GM12864 (cell line): ENCODE results near the gene PRG2.

Source experiments
- DNase-seq: peaks from one replicate; pipeline ENCODE4 v3.0.0-alpha.2; 2011; ENCODE audit warnings: low read depth
- H3K4me3 ChIP-seq: 2 replicates; pipeline ENCODE4 v1.5.1; 2011; ENCODE audit warnings: mild to moderate bottlenecking, low read depth, low read length, control low read depth
- TF ChIP-seq, protein P1 (sequence below): IDR thresholded peaks from 2 replicates; pipeline ENCODE4 v1.5.1; 2011; ENCODE audit warnings: low read depth, mild to moderate bottlenecking, moderate library complexity, low read length, control low read depth, inconsistent platforms; ENCODE audit errors: missing control alignments

PRG2 gene

DNA sequence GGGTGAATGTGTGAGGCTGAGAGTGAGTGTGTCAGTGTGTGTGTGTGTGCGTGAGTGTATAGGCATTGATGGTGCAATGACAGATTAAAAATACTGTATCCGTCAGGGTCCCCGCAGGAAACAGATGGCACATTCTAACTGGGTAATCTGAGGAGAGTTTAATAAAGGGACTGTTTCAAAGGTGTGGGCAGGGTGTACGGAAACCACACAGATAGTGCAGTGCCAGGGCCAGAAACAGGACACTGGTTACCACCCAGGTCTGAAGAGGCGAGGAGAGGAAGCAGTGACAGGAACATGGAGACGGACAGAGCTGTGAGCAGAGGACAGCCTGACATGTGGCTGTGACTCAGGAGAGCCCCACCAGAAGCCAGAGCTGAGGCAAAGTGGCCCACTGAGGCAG is 35.8 kb downstream of the PRG2 start:
- no peak for DNase-seq
- TF ChIP-seq, protein P1, sequence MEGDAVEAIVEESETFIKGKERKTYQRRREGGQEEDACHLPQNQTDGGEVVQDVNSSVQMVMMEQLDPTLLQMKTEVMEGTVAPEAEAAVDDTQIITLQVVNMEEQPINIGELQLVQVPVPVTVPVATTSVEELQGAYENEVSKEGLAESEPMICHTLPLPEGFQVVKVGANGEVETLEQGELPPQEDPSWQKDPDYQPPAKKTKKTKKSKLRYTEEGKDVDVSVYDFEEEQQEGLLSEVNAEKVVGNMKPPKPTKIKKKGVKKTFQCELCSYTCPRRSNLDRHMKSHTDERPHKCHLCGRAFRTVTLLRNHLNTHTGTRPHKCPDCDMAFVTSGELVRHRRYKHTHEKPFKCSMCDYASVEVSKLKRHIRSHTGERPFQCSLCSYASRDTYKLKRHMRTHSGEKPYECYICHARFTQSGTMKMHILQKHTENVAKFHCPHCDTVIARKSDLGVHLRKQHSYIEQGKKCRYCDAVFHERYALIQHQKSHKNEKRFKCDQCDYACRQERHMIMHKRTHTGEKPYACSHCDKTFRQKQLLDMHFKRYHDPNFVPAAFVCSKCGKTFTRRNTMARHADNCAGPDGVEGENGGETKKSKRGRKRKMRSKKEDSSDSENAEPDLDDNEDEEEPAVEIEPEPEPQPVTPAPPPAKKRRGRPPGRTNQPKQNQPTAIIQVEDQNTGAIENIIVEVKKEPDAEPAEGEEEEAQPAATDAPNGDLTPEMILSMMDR, result no peak
- H3K4me3 ChIP-seq, result no peak overlapping the region

DNA sequence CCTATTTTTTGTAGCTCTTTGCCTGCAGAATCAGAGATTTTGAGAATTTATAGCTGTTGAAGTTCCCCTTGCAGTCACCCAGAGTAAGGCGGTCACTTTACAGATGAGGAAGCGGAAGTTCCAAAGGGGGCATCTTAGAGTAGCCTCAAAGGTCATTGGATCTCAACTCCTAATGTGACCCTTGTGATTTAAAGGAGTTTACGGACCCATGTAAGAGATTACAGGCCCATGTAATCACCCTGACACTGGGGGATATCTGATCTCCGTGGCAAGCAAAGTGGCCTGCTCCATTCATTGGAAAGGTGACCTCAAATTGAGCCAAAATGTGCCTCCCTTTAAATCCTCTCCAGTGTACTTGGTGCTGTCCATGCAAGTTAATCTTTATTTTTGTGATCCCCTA is 36.6 kb downstream of the PRG2 start:
- H3K4me3 ChIP-seq, result no peak overlapping the region
- TF ChIP-seq, protein P1, result no peak
- no peak for DNase-seq

DNA sequence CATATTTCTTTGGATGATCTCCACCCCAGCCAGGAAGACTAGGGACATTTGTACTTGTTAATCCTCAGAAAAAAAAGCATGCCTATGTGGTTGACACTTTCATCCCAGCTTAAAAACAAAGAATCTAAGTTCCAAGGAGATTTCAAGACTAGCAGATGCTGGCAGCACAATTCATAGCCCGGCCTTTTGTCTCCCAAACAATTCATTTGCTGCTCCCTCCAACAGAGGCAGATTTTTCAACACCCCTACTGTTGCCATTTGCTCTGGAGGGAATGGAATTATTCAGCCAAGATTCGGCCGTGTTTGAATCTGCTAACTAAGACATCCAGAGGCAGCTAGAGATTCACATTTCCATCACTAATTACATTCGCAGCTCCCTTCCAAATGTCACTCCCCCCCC is 37.0 kb downstream of the PRG2 start:
- H3K4me3 ChIP-seq, result no peak overlapping the region
- DNase-seq, result no peak
- TF ChIP-seq, protein P1, result no peak

DNA sequence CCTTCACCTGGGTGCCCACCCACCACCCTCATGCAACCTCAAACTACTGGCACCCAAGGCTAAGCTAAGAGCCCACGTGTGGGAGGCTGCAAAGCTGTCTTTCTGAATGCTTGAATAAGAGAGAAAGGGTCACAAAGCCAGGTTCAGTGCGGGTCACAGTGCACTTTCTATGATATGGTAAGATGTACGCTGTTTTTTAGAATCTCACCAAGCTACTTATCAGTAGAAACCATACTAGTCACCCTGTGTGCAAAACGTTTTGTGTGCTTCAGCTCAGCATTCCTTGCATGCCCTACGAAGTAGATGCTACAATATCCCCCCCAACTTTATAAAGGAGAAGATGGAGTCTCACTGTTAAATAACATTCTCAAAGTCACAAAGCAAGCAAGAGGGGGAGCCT is 37.4 kb downstream of the PRG2 start:
- TF ChIP-seq, protein P1, result no peak
- no peak for DNase-seq
- H3K4me3 ChIP-seq, result no peak overlapping the region

DNA sequence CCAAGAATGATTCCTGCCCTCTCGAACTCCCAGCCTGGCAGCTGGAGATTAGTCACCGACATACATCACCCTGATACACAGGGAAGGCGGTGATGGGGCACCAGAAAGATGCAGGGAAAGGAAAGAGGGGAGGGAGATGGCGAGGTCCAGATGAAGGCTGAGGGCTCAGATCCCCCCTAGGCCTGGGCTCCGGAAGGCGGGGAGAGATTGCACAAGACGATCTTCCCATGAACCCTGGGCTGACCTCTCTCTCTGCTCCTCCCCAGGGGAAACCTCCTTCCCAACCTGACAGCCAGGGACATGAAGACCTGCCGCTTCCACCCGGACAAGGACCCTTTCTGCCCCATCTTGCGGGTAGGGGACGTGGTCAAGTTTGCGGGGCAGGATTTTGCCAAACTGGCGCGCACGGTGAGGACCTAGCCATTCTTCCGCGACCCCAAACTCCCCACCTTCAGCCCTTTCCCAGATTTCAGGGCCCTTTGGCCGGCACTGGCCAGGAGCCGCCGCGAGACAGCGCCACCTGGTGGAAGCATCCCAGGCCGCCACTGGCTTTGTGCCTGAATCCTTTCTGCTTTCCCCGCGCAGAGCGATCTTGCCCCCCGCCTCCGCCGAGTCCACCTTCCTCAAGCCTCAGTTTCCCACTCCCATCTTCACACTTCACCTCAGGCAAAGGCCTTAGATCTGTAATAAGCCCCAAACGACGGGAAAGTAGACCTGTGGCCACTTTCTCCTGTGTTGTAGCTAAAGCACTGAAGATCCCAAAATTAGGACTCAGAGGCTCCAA is 40.8 kb downstream of the PRG2 start:
- no peak for DNase-seq
- TF ChIP-seq, protein P1, result peak; percentile 95
- H3K4me3 ChIP-seq, result no peak overlapping the region

DNA sequence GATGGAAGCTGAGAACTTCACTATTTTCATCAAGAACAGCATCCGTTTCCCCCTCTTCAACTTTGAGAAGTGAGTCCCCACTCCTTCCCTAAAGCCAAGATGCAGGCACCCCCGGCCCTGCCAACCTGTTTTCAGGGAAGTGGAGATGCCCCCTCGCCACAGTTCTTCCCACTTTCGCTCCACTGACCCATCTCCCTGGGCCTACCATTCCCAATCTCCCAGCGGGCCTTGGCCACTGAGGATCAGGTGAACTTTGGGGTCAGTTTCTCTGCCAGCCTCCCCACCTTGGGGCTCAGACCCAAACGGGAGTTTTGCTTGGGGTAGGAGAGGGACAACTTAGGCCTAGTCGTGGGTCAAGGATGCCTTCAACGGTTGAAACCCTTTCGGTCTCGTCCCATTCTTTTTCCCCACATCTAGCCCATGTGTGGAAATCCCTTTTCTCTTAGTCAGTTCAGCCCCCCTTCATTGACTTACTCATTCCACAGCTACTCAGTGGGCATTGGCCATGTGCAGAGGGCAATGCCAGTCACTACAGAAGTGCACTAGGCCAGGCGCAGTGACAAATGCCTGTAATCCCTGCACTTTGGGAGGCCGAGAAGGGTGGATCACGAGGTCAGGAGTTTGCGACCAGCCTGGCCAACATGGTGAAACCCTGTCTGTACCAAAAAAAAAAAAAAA is 41.7 kb downstream of the PRG2 start:
- DNase-seq, result no peak
- TF ChIP-seq, protein P1, result no peak
- H3K4me3 ChIP-seq, result no peak overlapping the region
